Activated CD4-positive, alpha-beta T cell treated with anti-CD3 and anti-CD28 coated beads, Interleukin-2, amount 10 ng/mL, durations not matched to agents 7 days and 5 days (primary cell): ENCODE measurements around the gene THSD7B. TPM values are rescaled to one million over a fixed set of nuclear protein-coding genes. Genes with fewer than 3 reads are reported as not detected.

ENCODE experiments used
- CTCF ChIA-PET: fragments of 350-600 bp; sonication (Branson Sonifier 250); formaldehyde crosslinking; loops from one replicate; lab custom pipeline; 2021; ENCODE audit warnings: antibody characterized with exemption; lab: Charles Lee
- POLR2A ChIA-PET: fragments of 350-600 bp; sonication (Branson Sonifier 250); formaldehyde crosslinking; loops from one replicate; lab custom pipeline; 2021; ENCODE audit warnings: antibody characterized with exemption; lab: Charles Lee
- DNase-seq: peaks from one replicate; pipeline ENCODE4 v3.0.0-alpha.2; 2020
- H3K27ac Mint-ChIP-seq: one replicate; pipeline ENCODE4 v1.8.0; 2021; ENCODE audit warnings: mild to moderate bottlenecking, moderate library complexity, mixed read lengths
- H3K27me3 Mint-ChIP-seq: one replicate; pipeline ENCODE4 v1.8.0; 2021; ENCODE audit warnings: mixed read lengths
- H3K36me3 Mint-ChIP-seq: one replicate; pipeline ENCODE4 v1.8.0; 2021; ENCODE audit warnings: low read depth, mixed read lengths
- H3K4me1 Mint-ChIP-seq: one replicate; pipeline ENCODE4 v1.8.0; 2021; ENCODE audit warnings: mixed read lengths
- H3K4me3 Mint-ChIP-seq: one replicate; pipeline ENCODE4 v1.8.0; 2021; ENCODE audit warnings: mild to moderate bottlenecking, moderate library complexity, mixed read lengths
- H3K9me3 Mint-ChIP-seq: one replicate; pipeline ENCODE4 v1.8.0; 2021; ENCODE audit warnings: mixed read lengths
- total RNA-seq, 2 experiments: library from RNA; stranded (reverse); gene quantifications; one replicate each; pipeline ENCODE4 v1.2.3, GENCODE V29; 2021

Gene THSD7B
- total RNA-seq, 2 experiments from 2014 or later, result not detected

GRCh38 chr2:136828774-136829173 lies 63.4 kb downstream of the THSD7B start:
- H3K27me3 Mint-ChIP-seq, result no peaks in the 10 kb centered on the region
- H3K4me3 Mint-ChIP-seq, result no peak overlapping the region
- H3K36me3 Mint-ChIP-seq, result no peaks in the 10 kb centered on the region
- H3K27ac Mint-ChIP-seq, result no peak overlapping the region
- H3K9me3 Mint-ChIP-seq, result no peaks in the 10 kb centered on the region
- CTCF ChIA-PET, result interaction anchor here (1.5 kb wide), 1 partner anchor 13 kb away, joined by 4 read pairs; no protein-coding TSS in a partner anchor
- H3K4me1 Mint-ChIP-seq, result no peaks in the 10 kb centered on the region
- DNase-seq, result no peak
- POLR2A ChIA-PET, result no interaction called here

GRCh38 chr2:136844546-136844945 lies 79.2 kb downstream of the THSD7B start:
- Mint-ChIP-seq H3K27me3 (no peaks in the 10 kb centered on the region), H3K4me3 (no peak overlapping the region), H3K27ac (no peak overlapping the region), H3K4me1 (no peaks in the 10 kb centered on the region), H3K36me3 (no peaks in the 10 kb centered on the region), H3K9me3 (no peaks in the 10 kb centered on the region)
- CTCF ChIA-PET, result no interaction called here
- no peak for DNase-seq
- POLR2A ChIA-PET, result no interaction called here

GRCh38 chr2:136858656-136859055 lies 93.3 kb downstream of the THSD7B start:
- no peaks in the 10 kb centered on the region for H3K36me3 Mint-ChIP-seq
- H3K4me3 Mint-ChIP-seq, result no peak overlapping the region
- no peaks in the 10 kb centered on the region for H3K27me3 Mint-ChIP-seq
- DNase-seq, result no peak
- ChIA-PET CTCF (no interaction called here), POLR2A (no interaction called here)
- H3K27ac Mint-ChIP-seq, result no peak overlapping the region
- no peaks in the 10 kb centered on the region for H3K4me1 Mint-ChIP-seq
- no peaks in the 10 kb centered on the region for H3K9me3 Mint-ChIP-seq

DNA sequence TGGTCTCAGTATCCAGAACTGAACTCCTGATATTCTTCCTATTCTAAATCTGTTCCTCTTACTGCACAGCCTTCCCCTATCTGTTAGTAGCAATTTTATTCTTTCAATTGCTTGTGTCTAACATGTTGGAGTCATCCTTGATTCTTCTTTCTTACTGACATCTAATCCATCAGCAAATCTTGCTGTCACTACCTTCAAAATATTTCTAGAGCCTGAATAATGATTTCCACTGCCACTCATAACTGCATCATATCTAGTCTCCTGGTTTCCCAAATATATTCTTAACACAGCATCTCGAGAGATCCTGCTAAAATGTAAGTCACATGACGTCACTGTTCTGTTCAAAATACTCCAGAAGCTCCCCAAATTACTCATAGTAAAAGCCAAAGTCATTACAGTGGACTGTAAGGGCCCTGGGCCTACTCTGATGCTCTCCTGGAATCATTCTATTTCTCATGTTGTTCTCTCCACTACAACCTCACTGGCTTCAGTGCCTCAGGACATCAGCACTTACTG lies 95.2 kb downstream of the THSD7B start:
- Mint-ChIP-seq H3K27ac (no peak overlapping the region), H3K9me3 (no peaks in the 10 kb centered on the region), H3K27me3 (no peaks in the 10 kb centered on the region), H3K4me3 (no peak overlapping the region), H3K36me3 (no peaks in the 10 kb centered on the region), H3K4me1 (no peaks in the 10 kb centered on the region)
- DNase-seq, result no peak
- POLR2A ChIA-PET, result no interaction called here
- CTCF ChIA-PET, result interaction anchor here (0.7 kb wide), 1 partner anchor 19 kb away, joined by 4 read pairs; no protein-coding TSS in a partner anchor

GRCh38 chr2:136863468-136863867 lies 98.1 kb downstream of the THSD7B start:
- no peaks in the 10 kb centered on the region for H3K9me3 Mint-ChIP-seq
- DNase-seq, result no peak
- ChIA-PET POLR2A (interaction anchor here (0.5 kb wide), 1 partner anchor 614 kb away, joined by 3 read pairs; no protein-coding TSS in a partner anchor), CTCF (no interaction called here)
- no peak overlapping the region for H3K27ac Mint-ChIP-seq
- no peaks in the 10 kb centered on the region for H3K36me3 Mint-ChIP-seq
- no peaks in the 10 kb centered on the region for H3K27me3 Mint-ChIP-seq
- no peak overlapping the region for H3K4me3 Mint-ChIP-seq
- no peaks in the 10 kb centered on the region for H3K4me1 Mint-ChIP-seq

- CTCF ChIA-PET, result no interaction called here
- no peaks in the 10 kb centered on the region for H3K27me3 Mint-ChIP-seq
- H3K9me3 Mint-ChIP-seq, result no peaks in the 10 kb centered on the region
- H3K36me3 Mint-ChIP-seq, result no peaks in the 10 kb centered on the region
- no peak overlapping the region for H3K27ac Mint-ChIP-seq
- H3K4me3 Mint-ChIP-seq, result no peak overlapping the region
- POLR2A ChIA-PET, result interaction anchor here (0.5 kb wide), 1 partner anchor 615 kb away, joined by 3 read pairs; no protein-coding TSS in a partner anchor
- DNase-seq, result no peak
- H3K4me1 Mint-ChIP-seq, result no peaks in the 10 kb centered on the region
These were observed 98.5 kb downstream of the THSD7B start for GRCh38 chr2:136863874-136864273.

- H3K4me3 Mint-ChIP-seq, result no peak overlapping the region
- CTCF ChIA-PET, result no interaction called here
- POLR2A ChIA-PET, result no interaction called here
- no peak overlapping the region for H3K27ac Mint-ChIP-seq
- no peaks in the 10 kb centered on the region for H3K27me3 Mint-ChIP-seq
- no peak for DNase-seq
- H3K36me3 Mint-ChIP-seq, result no peaks in the 10 kb centered on the region
- no peaks in the 10 kb centered on the region for H3K4me1 Mint-ChIP-seq
- no peaks in the 10 kb centered on the region for H3K9me3 Mint-ChIP-seq
These were observed 106.1 kb downstream of the THSD7B start for GRCh38 chr2:136871424-136871823.

GRCh38 chr2:136874258-136874657 lies 108.9 kb downstream of the THSD7B start:
- Mint-ChIP-seq H3K4me1 (no peaks in the 10 kb centered on the region), H3K4me3 (no peak overlapping the region), H3K9me3 (no peaks in the 10 kb centered on the region), H3K27ac (no peak overlapping the region), H3K27me3 (no peaks in the 10 kb centered on the region), H3K36me3 (no peaks in the 10 kb centered on the region)
- ChIA-PET POLR2A (no interaction called here), CTCF (interaction anchor here (0.7 kb wide), 1 partner anchor 389 kb away, joined by 3 read pairs; no protein-coding TSS in a partner anchor)
- no peak for DNase-seq

DNA sequence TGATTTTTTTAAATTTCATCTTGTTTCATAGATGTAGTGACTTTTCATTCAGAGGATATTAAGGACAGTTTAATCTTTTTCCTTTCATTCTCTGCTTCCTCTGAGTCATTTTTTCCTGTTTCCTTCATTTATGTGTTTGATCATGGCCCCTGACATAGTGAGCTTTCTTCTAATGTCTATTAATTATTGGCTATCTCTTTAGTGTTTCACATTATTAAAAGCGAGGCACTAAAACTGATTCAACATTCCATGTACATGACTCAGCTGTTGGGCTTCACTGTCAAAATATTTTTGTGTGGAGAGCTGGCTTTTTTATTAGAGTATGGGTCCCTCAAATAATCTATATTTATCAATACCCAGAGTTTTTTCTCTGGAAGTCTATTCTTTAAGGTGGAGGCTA lies 125.8 kb downstream of the THSD7B start:
- Mint-ChIP-seq H3K4me3 (no peak overlapping the region), H3K27ac (no peak overlapping the region), H3K36me3 (no peaks in the 10 kb centered on the region), H3K27me3 (no peaks in the 10 kb centered on the region), H3K4me1 (no peaks in the 10 kb centered on the region), H3K9me3 (no peaks in the 10 kb centered on the region)
- POLR2A ChIA-PET, result interaction anchor here (0.7 kb wide), 1 partner anchor 518 kb away, joined by 3 read pairs; no protein-coding TSS in a partner anchor
- DNase-seq, result no peak
- CTCF ChIA-PET, result interaction anchor here (0.6 kb wide), 1 partner anchor 99 kb away, joined by 3 read pairs; no protein-coding TSS in a partner anchor

GRCh38 chr2:136894007-136894634 lies 128.8 kb downstream of the THSD7B start:
- H3K27me3 Mint-ChIP-seq, result no peaks in the 10 kb centered on the region
- CTCF ChIA-PET, result no interaction called here
- no peaks in the 10 kb centered on the region for H3K36me3 Mint-ChIP-seq
- no peak for DNase-seq
- H3K27ac Mint-ChIP-seq, result no peak overlapping the region
- H3K4me1 Mint-ChIP-seq, result no peaks in the 10 kb centered on the region
- POLR2A ChIA-PET, result no interaction called here
- no peaks in the 10 kb centered on the region for H3K9me3 Mint-ChIP-seq
- no peak overlapping the region for H3K4me3 Mint-ChIP-seq

DNA sequence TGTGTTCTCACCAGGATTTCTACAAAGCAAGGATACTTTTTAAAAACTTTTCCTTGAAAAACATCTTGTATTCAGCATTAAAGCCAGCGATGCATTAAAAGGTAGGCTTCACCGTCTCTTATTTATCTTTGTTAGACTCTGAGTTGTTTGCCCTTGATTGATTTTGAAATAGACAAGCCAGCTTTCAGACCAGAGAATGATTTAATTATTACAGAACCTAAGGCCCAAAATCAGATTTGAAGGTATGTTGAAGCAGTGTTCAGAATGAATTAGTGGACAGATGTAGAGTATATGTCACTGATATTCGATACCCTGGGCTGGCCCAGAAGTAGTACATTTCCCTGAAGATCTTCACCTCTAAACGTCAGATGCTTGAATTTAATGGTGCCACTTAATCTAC lies 136.4 kb downstream of the THSD7B start:
- Mint-ChIP-seq H3K36me3 (no peaks in the 10 kb centered on the region), H3K27ac (no peak overlapping the region), H3K4me3 (no peak overlapping the region), H3K9me3 (no peaks in the 10 kb centered on the region), H3K4me1 (no peaks in the 10 kb centered on the region), H3K27me3 (no peaks in the 10 kb centered on the region)
- ChIA-PET CTCF (no interaction called here), POLR2A (no interaction called here)
- DNase-seq, result no peak

DNA sequence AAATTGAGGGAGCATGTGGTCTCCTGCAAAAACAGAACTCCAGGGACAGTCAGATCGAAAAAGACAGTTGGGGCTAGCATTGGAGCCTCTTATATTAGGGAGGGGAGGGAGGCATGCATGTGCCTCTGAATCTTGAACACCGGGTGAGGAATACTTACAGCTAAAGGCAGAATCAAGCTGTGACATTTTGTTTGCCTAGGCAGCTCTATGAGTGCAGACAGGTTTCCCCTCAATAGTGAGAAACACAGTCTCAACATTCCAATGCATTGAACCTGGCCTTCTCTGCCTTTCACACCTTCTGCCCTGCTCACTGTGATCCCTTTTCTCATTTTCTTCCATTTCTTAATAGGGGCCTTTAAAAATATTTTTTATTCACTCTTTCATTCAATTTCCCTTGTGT lies 140.4 kb downstream of the THSD7B start:
- no peak for DNase-seq
- ChIA-PET CTCF (no interaction called here), POLR2A (no interaction called here)
- no peaks in the 10 kb centered on the region for H3K9me3 Mint-ChIP-seq
- H3K27ac Mint-ChIP-seq, result no peak overlapping the region
- H3K36me3 Mint-ChIP-seq, result no peaks in the 10 kb centered on the region
- H3K4me3 Mint-ChIP-seq, result no peak overlapping the region
- no peaks in the 10 kb centered on the region for H3K27me3 Mint-ChIP-seq
- H3K4me1 Mint-ChIP-seq, result no peaks in the 10 kb centered on the region

- H3K4me3 Mint-ChIP-seq, result no peak overlapping the region
- H3K9me3 Mint-ChIP-seq, result peaks cover 3% of the 10 kb centered on the region
- ChIA-PET CTCF (no interaction called here), POLR2A (no interaction called here)
- H3K27me3 Mint-ChIP-seq, result no peaks in the 10 kb centered on the region
- no peaks in the 10 kb centered on the region for H3K4me1 Mint-ChIP-seq
- DNase-seq, result no peak
- no peak overlapping the region for H3K27ac Mint-ChIP-seq
- H3K36me3 Mint-ChIP-seq, result no peaks in the 10 kb centered on the region
These were observed 144.4 kb downstream of the THSD7B start for GRCh38 chr2:136909777-136910176.
